GM21576 (cell line): ENCODE data around the gene DCST1.

Source experiments
- ATAC-seq: cut with Tn5 transposase; IDR thresholded peaks from one replicate; pipeline ENCODE4 v1.9.1; 2021; ENCODE audit warnings: mild to moderate bottlenecking, moderate library complexity; ENCODE audit not compliant: unreplicated experiment

The DCST1 gene

GRCh38 chr1:155050560-155051341 is 17.1 kb downstream of the DCST1 start, which contains the start of gene ADAM15:
Gene ADAM15, plus strand, starts transcription at chr1:155051316. Its CDS starts 71 bp downstream, at chr1:155051387.
- peak; percentile 55 for ATAC-seq

GRCh38 chr1:155051342-155051776 is 17.7 kb downstream of the DCST1 start:
- ATAC-seq: peak; percentile 14

- peak; percentile 4 for ATAC-seq
Measured at GRCh38 chr1:155051777-155052398, 18.3 kb downstream of the DCST1 start.

GRCh38 chr1:155052439-155053395 is 19.1 kb downstream of the DCST1 start:
- ATAC-seq: no peak

GRCh38 chr1:155053531-155054105 is 20.0 kb downstream of the DCST1 start:
- ATAC-seq: no peak

GRCh38 chr1:155057104-155057503 is 23.5 kb downstream of the DCST1 start:
- no peak for ATAC-seq

GRCh38 chr1:155057788-155058211 is 24.2 kb downstream of the DCST1 start:
- ATAC-seq: no peak

GRCh38 chr1:155060736-155061135 is 27.1 kb downstream of the DCST1 start:
- ATAC-seq: no peak

- peak; percentile 40 for ATAC-seq
Measured at GRCh38 chr1:155061381-155062150, 27.9 kb downstream of the DCST1 start.

- ATAC-seq: no peak
Measured at GRCh38 chr1:155062151-155062686, 28.6 kb downstream of the DCST1 start.

GRCh38 chr1:155062702-155063411 is 29.2 kb downstream of the DCST1 start:
- ATAC-seq: no peak

- ATAC-seq: peak; percentile 58
Measured at GRCh38 chr1:155063550-155064110, 30.0 kb downstream of the DCST1 start, which contains the start of gene EFNA4. Gene EFNA4, plus strand, starts transcription at chr1:155063740. Its CDS starts 84 bp downstream, at chr1:155063824.

GRCh38 chr1:155064111-155064831 is 30.6 kb downstream of the DCST1 start:
- no peak for ATAC-seq

GRCh38 chr1:155064832-155065429 is 31.3 kb downstream of the DCST1 start:
- no peak for ATAC-seq

GRCh38 chr1:155066777-155067176 is 33.2 kb downstream of the DCST1 start:
- no peak for ATAC-seq

GRCh38 chr1:155068599-155068998 is 35.0 kb downstream of the DCST1 start:
- no peak for ATAC-seq

GRCh38 chr1:155069551-155070157 is 36.0 kb downstream of the DCST1 start:
- ATAC-seq: no peak
